Prostate gland (tissue), 2 donors: ENCODE data around the gene SUSD2. TPM values are rescaled to one million over a fixed set of nuclear protein-coding genes. Genes with fewer than 3 reads are reported as not detected.

Experiments
- DNase-seq: peaks from one replicate; pipeline ENCODE4 v3.0.0-alpha.2; 2019; ENCODE audit warnings: low spot score
- H3K27ac ChIP-seq, 2 donors: fragments of 200-600 bp; sonication (generic); 2 replicates each; pipeline ENCODE4 v1.5.1; 2017 to 2019
- H3K27me3 ChIP-seq: fragments of 200-600 bp; sonication (generic); replicated peaks from 2 replicates; pipeline ENCODE4 v1.5.1; 2019; ENCODE audit not compliant: insufficient read depth
- H3K36me3 ChIP-seq, 2 donors: fragments of 200-600 bp; sonication (generic); 1 replicate in 1 of 2; 2 replicates in 1 of 2; pipeline versions ENCODE4 v1.5.1 to v1.8.1; 2017 to 2019
- H3K4me1 ChIP-seq: fragments of 200-600 bp; sonication (generic); replicated peaks from 2 replicates; pipeline ENCODE4 v1.5.1; 2019
- H3K4me3 ChIP-seq, 2 donors: fragments of 200-600 bp; sonication (generic); 2 replicates each; pipeline ENCODE4 v1.5.1; 2017 to 2019
- H3K9me3 ChIP-seq: fragments of 200-600 bp; sonication (generic); 2 replicates; pipeline ENCODE4 v1.5.1; 2017
- POLR2A ChIP-seq: fragments of 450-650 bp; IDR thresholded peaks from one replicate; pipeline ENCODE4 v1.6.1; 2016; ENCODE audit warnings: antibody characterized with exemption, mild to moderate bottlenecking
- POLR2AphosphoS5 ChIP-seq: sonication (generic); formaldehyde crosslinking; IDR thresholded peaks from one replicate; pipeline ENCODE4 v1.6.1; 2017; ENCODE audit warnings: antibody characterized with exemption
- WGBS: methylation state at CpG from one replicate; pipeline ENCODE4 v1.1.5; 2018; 5-methylcytosine and 5-hydroxymethylcytosine counted together
- intact Hi-C: fragments of 100-400 bp; cut with DNase I; formaldehyde crosslinking; loops from one replicate; pipeline ENCODE4 v1.14.2; 2022
- total RNA-seq, 2 donors: library from RNA; depleted of rRNA; stranded (reverse); fragments of >200 nt; gene quantifications; one replicate each; pipeline ENCODE4 v1.1.0, GENCODE V29; 2016
- TF ChIP-seq, protein P1 (sequence below), 4 experiments: fragments of 200-600 bp in 2 of 4; fragments of 450-650 bp in 2 of 4; sonication (generic) in 2 of 4; IDR thresholded peaks; 1 replicate in 3 of 4; 2 replicates in 1 of 4; pipeline ENCODE4 v1.5.1; 2016 to 2019; ENCODE audit warnings: antibody characterized with exemption in 4 of 4, mild to moderate bottlenecking in 2 of 4, moderate library complexity in 2 of 4

The SUSD2 gene
- total RNA-seq, 2 donors from 2014 or later = 7.8 to 9.3 TPM

DNA sequence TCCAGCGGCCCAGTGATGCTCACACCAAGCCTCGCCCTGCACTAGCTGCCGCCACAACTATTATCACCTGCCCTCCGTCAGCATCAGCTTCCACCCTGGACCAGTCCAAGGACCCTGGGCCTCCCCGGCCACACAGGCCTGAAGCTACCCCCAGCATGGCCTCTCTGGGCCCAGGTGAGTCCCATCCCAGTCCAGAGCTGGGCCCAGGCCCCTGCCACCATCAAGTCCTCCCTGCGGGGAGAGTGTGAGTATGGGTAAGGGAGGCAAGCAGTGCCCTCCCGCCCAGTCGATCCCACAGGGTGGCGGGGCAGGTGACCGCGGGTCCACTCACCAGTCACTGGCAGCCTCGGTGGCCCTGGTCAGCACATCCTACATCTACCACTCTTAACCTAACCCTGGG lies 9.5 kb upstream of the SUSD2 start:
- 93% methylated on average over 12 of the region's 12 CpGs for WGBS
- intact Hi-C loops = no loop called here
- Histone ChIP-seq H3K4me3 (no peak overlapping the region), H3K27ac (no peak overlapping the region), H3K36me3 (peaks cover 11 to 32% of the 10 kb centered on the region in 2 donors), H3K27me3 (no peaks in the 10 kb centered on the region), H3K9me3 (no peaks in the 10 kb centered on the region), H3K4me1 (no peaks in the 10 kb centered on the region)
- TF ChIP-seq POLR2AphosphoS5 (no peak), POLR2A (no peak)
- TF ChIP-seq, protein P1, sequence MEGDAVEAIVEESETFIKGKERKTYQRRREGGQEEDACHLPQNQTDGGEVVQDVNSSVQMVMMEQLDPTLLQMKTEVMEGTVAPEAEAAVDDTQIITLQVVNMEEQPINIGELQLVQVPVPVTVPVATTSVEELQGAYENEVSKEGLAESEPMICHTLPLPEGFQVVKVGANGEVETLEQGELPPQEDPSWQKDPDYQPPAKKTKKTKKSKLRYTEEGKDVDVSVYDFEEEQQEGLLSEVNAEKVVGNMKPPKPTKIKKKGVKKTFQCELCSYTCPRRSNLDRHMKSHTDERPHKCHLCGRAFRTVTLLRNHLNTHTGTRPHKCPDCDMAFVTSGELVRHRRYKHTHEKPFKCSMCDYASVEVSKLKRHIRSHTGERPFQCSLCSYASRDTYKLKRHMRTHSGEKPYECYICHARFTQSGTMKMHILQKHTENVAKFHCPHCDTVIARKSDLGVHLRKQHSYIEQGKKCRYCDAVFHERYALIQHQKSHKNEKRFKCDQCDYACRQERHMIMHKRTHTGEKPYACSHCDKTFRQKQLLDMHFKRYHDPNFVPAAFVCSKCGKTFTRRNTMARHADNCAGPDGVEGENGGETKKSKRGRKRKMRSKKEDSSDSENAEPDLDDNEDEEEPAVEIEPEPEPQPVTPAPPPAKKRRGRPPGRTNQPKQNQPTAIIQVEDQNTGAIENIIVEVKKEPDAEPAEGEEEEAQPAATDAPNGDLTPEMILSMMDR (IDR thresholded peaks at IDR 0.05) = no peak
- no peak for DNase-seq

GRCh38 chr22:24175160-24175808 lies 6.0 kb upstream of the SUSD2 start:
- intact Hi-C loops = loop anchor here (5.0 kb wide), 1 partner anchor 68 kb away; no protein-coding TSS in a partner anchor
- DNase-seq = peak; percentile 73
- Histone ChIP-seq H3K4me1 (no peaks in the 10 kb centered on the region), H3K27ac (peak overlapping the region in 1 of 2 donors; percentile 31), H3K9me3 (no peaks in the 10 kb centered on the region), H3K36me3 (peaks cover 8 to 17% of the 10 kb centered on the region in 2 donors), H3K4me3 (no peak overlapping the region), H3K27me3 (no peaks in the 10 kb centered on the region)
- 49% methylated on average over 11 of the region's 11 CpGs for WGBS
- TF ChIP-seq POLR2AphosphoS5 = peak; percentile 42
- TF ChIP-seq POLR2A = no peak
- TF ChIP-seq, protein P1 (IDR thresholded peaks at IDR 0.05) = peak; percentile 48 to 90 (median 86)

- Histone ChIP-seq H3K4me1 (no peaks in the 10 kb centered on the region), H3K4me3 (no peak overlapping the region), H3K27me3 (no peaks in the 10 kb centered on the region), H3K27ac (peak overlapping the region in 1 of 2 donors; percentile 8), H3K36me3 (peaks cover 8 to 17% of the 10 kb centered on the region in 2 donors), H3K9me3 (no peaks in the 10 kb centered on the region)
- WGBS = 89% methylated on average over 6 of the region's 11 CpGs
- TF ChIP-seq POLR2A = no peak
- TF ChIP-seq, protein P1 (IDR thresholded peaks at IDR 0.05) = no peak
- TF ChIP-seq POLR2AphosphoS5 = no peak
- intact Hi-C loops = loop anchor here (5.0 kb wide), 1 partner anchor 69 kb away; no protein-coding TSS in a partner anchor
- no peak for DNase-seq
These were observed 5.2 kb upstream of the SUSD2 start for GRCh38 chr22:24176040-24176439.

DNA sequence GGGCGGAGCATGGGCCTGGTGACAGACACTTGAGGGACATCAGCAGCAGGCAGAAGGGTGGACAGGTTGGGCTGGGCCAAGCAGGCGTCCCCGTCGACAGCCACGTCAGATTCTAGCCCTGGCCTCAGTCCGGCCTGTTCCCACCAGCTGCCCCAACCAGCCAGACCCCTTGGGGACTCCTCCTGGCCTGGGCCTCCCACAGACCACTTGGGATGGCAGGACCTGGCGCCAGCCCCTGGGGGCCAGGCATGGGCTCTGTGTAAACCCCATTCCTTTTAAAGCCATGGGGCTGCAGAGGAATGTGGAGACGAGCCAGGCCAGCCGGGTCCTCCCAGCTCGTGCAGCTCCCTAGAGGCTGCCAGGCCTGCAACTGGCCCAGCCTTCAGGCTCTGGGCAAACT lies 4.7 kb upstream of the SUSD2 start:
- 64% methylated on average over 7 of the region's 10 CpGs for WGBS
- intact Hi-C loops = loop anchor here (5.0 kb wide), 1 partner anchor 69 kb away; no protein-coding TSS in a partner anchor
- peak overlapping the region in 1 of 2 donors; percentile 8 for H3K27ac ChIP-seq
- H3K9me3 ChIP-seq = no peaks in the 10 kb centered on the region
- peaks cover 8 to 17% of the 10 kb centered on the region in 2 donors for H3K36me3 ChIP-seq
- TF ChIP-seq POLR2A (no peak), POLR2AphosphoS5 (no peak)
- TF ChIP-seq, protein P1 (IDR thresholded peaks at IDR 0.05) = no peak
- H3K4me3 ChIP-seq = no peak overlapping the region
- DNase-seq = no peak
- H3K27me3 ChIP-seq = no peaks in the 10 kb centered on the region
- H3K4me1 ChIP-seq = peaks cover 3% of the 10 kb centered on the region

GRCh38 chr22:24177045-24177444 lies 4.2 kb upstream of the SUSD2 start:
- Histone ChIP-seq H3K4me1 (peaks cover 3% of the 10 kb centered on the region), H3K27ac (peak overlapping the region in 1 of 2 donors; percentile 5), H3K36me3 (peaks cover 7 to 13% of the 10 kb centered on the region in 2 donors), H3K9me3 (no peaks in the 10 kb centered on the region), H3K4me3 (no peak overlapping the region), H3K27me3 (no peaks in the 10 kb centered on the region)
- DNase-seq = no peak
- TF ChIP-seq POLR2A (no peak), POLR2AphosphoS5 (no peak)
- TF ChIP-seq, protein P1 (IDR thresholded peaks at IDR 0.05) = no peak
- intact Hi-C loops = loop anchor here (5.0 kb wide), 1 partner anchor 70 kb away; no protein-coding TSS in a partner anchor
- WGBS = 84% methylated on average over 5 of the region's 5 CpGs
